Parathyroid adenoma (tissue), 2 donors: ENCODE results near the gene PLEKHO2.

Source experiments
- H2AFZ ChIP-seq: fragments of 300-600 bp; sonication (generic); one replicate; pipeline ENCODE4 v1.7.0; 2017; ENCODE audit warnings: antibody characterized with exemption, mild to moderate bottlenecking
- H3K27ac ChIP-seq: fragments of 300-600 bp; sonication (generic); one replicate; pipeline ENCODE4 v1.7.0; 2017
- H3K27me3 ChIP-seq: fragments of 300-600 bp; sonication (generic); one replicate; pipeline ENCODE4 v1.7.0; 2017; ENCODE audit warnings: low read length; ENCODE audit not compliant: control insufficient read depth, insufficient read depth
- H3K36me3 ChIP-seq: fragments of 300-600 bp; sonication (generic); one replicate; pipeline ENCODE4 v1.7.0; 2017; ENCODE audit warnings: low read length; ENCODE audit not compliant: control insufficient read depth, insufficient read depth
- H3K4me1 ChIP-seq: fragments of 300-600 bp; sonication (generic); one replicate; pipeline ENCODE4 v1.7.0; 2017; ENCODE audit warnings: control low read depth
- H3K4me2 ChIP-seq: fragments of 300-600 bp; sonication (generic); one replicate; pipeline ENCODE4 v1.7.0; 2017; ENCODE audit warnings: low read length
- H3K4me3 ChIP-seq: fragments of 300-600 bp; sonication (generic); one replicate; pipeline ENCODE4 v1.7.0; 2017; ENCODE audit warnings: low read depth, low read length
- H3K79me2 ChIP-seq: fragments of 300-600 bp; sonication (generic); one replicate; pipeline ENCODE4 v1.7.0; 2017; ENCODE audit warnings: control low read depth
- H3K9ac ChIP-seq: fragments of 300-600 bp; sonication (generic); one replicate; pipeline ENCODE4 v1.7.0; 2017; ENCODE audit warnings: mild to moderate bottlenecking
- H3K9me3 ChIP-seq: fragments of 300-600 bp; sonication (generic); one replicate; pipeline ENCODE4 v1.7.0; 2017; ENCODE audit warnings: low read length; ENCODE audit not compliant: control insufficient read depth
- TF ChIP-seq, protein P1 (sequence below): fragments of 300-600 bp; sonication (generic); IDR thresholded peaks from one replicate; pipeline ENCODE4 v1.7.0; 2017; ENCODE audit warnings: antibody characterized with exemption, mild to moderate bottlenecking
- donor health status: primary hyperparathyroidism.

Gene PLEKHO2

DNA sequence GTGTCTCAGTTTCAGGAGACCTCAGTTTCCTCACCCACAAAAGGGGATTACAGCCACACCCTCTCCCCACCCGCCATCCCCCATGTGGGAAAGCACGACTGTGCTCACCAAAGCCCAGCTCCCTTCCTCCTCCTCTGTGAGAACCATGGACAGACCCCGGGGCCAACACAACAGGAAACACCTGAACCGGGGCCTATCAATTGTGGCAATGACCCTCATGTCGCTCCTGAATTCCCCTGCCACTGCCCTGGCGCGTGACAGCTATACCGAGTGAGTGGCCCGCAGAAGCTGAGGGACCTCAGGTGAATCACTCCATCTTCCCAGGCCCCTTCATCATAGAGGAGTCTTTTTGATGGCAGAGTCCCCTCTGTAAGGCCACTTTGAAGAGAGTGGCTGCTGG is 28.6 kb downstream of the PLEKHO2 start:
- Histone ChIP-seq H2AFZ (no peak overlapping the region), H3K27me3 (no peaks in the 10 kb centered on the region), H3K27ac (no peak overlapping the region), H3K4me1 (no peaks in the 10 kb centered on the region), H3K4me3 (no peak overlapping the region), H3K79me2 (no peaks in the 10 kb centered on the region), H3K36me3 (no peaks in the 10 kb centered on the region), H3K9ac (no peak overlapping the region), H3K9me3 (no peaks in the 10 kb centered on the region), H3K4me2 (no peak overlapping the region)
- TF ChIP-seq, protein P1, sequence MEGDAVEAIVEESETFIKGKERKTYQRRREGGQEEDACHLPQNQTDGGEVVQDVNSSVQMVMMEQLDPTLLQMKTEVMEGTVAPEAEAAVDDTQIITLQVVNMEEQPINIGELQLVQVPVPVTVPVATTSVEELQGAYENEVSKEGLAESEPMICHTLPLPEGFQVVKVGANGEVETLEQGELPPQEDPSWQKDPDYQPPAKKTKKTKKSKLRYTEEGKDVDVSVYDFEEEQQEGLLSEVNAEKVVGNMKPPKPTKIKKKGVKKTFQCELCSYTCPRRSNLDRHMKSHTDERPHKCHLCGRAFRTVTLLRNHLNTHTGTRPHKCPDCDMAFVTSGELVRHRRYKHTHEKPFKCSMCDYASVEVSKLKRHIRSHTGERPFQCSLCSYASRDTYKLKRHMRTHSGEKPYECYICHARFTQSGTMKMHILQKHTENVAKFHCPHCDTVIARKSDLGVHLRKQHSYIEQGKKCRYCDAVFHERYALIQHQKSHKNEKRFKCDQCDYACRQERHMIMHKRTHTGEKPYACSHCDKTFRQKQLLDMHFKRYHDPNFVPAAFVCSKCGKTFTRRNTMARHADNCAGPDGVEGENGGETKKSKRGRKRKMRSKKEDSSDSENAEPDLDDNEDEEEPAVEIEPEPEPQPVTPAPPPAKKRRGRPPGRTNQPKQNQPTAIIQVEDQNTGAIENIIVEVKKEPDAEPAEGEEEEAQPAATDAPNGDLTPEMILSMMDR, result no peak

DNA sequence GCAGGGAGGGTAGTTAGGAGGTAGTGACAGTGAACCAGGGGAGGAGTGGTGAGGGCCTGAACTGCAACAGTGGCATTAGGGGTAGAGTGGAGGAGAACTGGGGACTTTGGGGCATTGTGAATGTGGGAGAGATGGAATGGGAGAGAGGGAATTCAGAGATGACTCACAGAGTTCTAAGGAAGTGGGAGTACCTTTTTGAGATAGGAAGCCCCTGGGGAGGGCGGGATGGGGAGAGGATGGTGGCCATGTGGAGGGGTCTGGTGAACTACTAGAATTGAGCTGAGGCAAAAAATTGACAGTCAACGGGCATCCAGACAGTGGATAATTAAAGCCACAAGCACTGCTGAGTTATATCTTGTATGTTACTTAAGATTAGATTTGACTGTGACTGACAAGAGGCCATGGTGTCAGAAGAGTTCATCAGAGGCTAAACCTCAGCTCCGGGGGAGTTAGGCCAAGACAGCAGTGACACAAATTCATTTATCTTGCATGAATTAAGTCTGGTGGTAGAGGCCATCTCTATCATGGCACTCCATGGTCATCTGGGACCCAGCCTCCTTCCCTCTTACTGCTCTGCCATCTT is 34.0 kb downstream of the PLEKHO2 start:
- Histone ChIP-seq H3K36me3 (no peaks in the 10 kb centered on the region), H3K4me2 (no peak overlapping the region), H3K4me3 (no peak overlapping the region), H2AFZ (no peak overlapping the region), H3K79me2 (no peaks in the 10 kb centered on the region), H3K9me3 (no peaks in the 10 kb centered on the region), H3K9ac (no peak overlapping the region), H3K27ac (no peak overlapping the region), H3K27me3 (no peaks in the 10 kb centered on the region), H3K4me1 (peaks cover 8% of the 10 kb centered on the region)
- TF ChIP-seq, protein P1, result no peak

GRCh38 chr15:64877435-64877834 is 35.7 kb downstream of the PLEKHO2 start:
- Histone ChIP-seq H3K4me3 (no peak overlapping the region), H3K36me3 (no peaks in the 10 kb centered on the region), H3K79me2 (no peaks in the 10 kb centered on the region), H3K9me3 (no peaks in the 10 kb centered on the region), H2AFZ (peak overlapping the region; percentile 66), H3K27me3 (no peaks in the 10 kb centered on the region), H3K27ac (peak overlapping the region; percentile 72), H3K4me2 (no peak overlapping the region), H3K9ac (no peak overlapping the region), H3K4me1 (peaks cover 8% of the 10 kb centered on the region)
- TF ChIP-seq, protein P1, result no peak

DNA sequence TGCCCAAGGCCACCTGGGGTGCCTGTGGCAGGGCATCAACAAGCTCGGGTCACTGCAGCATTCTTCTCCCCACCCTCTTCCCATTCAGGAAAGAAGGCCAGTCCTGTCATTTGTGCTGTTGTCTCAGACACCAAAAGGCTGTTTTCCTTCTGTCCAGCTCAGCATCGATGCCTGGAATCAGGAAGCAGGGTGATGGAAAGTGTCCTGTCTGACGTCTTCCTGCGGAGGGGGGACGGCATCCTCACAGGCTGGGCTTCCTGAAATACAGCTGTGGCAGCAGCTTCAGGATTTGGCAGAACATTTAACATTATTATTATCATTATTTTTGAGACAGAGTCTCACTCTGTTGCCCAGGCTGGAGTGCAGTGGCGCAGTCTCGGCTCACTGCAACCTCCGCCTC is 37.0 kb downstream of the PLEKHO2 start:
- Histone ChIP-seq H3K9ac (no peak overlapping the region), H3K4me1 (peaks cover 8% of the 10 kb centered on the region), H2AFZ (no peak overlapping the region), H3K27me3 (no peaks in the 10 kb centered on the region), H3K27ac (peak overlapping the region; percentile 72), H3K79me2 (no peaks in the 10 kb centered on the region), H3K4me3 (no peak overlapping the region), H3K4me2 (no peak overlapping the region), H3K9me3 (no peaks in the 10 kb centered on the region), H3K36me3 (no peaks in the 10 kb centered on the region)
- TF ChIP-seq, protein P1, result no peak

DNA sequence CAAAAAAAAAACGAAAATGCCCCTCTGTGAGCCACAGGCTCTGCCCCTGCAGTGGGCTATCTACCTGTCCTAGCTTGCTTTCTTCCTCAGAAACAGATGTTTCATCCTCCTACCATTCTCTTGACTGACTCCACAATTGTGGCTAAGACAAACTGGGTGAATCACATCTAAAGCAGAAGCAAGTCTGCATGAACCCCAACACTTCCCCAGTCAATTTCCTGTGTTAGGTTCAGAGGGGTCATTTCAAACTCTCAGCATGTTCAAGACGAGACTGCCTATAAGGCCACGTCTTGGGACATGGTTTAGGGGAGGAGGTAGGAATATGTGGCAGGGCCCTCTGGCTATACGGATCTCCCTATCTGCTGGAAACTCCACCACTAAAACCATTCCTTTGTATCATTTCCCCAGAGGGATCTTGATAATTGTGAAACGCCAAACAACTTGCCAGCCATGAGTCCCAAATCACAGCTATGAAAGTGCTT is 41.4 kb downstream of the PLEKHO2 start:
- TF ChIP-seq, protein P1, result no peak
- H3K4me2 ChIP-seq, result no peak overlapping the region
- H3K36me3 ChIP-seq, result no peaks in the 10 kb centered on the region
- H3K9ac ChIP-seq, result no peak overlapping the region
- no peak overlapping the region for H3K4me3 ChIP-seq
- H3K27me3 ChIP-seq, result no peaks in the 10 kb centered on the region
- H2AFZ ChIP-seq, result no peak overlapping the region
- no peaks in the 10 kb centered on the region for H3K79me2 ChIP-seq
- no peaks in the 10 kb centered on the region for H3K9me3 ChIP-seq
- no peak overlapping the region for H3K27ac ChIP-seq
- H3K4me1 ChIP-seq, result no peaks in the 10 kb centered on the region
